ENCODE data around the gene GNG2. TPM values are rescaled to one million over a fixed set of nuclear protein-coding genes. Genes with fewer than 3 reads are reported as not detected.

GNG2 gene
- total and polyA plus RNA-seq, 9 of the 15 experiments (the other 6 are each of a cell fraction or from before 2014, with no cell fraction given) = 0.18 TPM; not detected in 8

- TF ChIP-seq ZNF518B (CRISPR knock-in tag; IDR thresholded peaks at IDR 0.05) (no peak), ZNF239 (CRISPR knock-in tag; IDR thresholded peaks at IDR 0.05) (no peak), ZNF778 (CRISPR knock-in tag; IDR thresholded peaks at IDR 0.05) (no peak), ERF (CRISPR knock-in tag; IDR thresholded peaks at IDR 0.05) (no peak), TEAD4 (IDR thresholded peaks at IDR 0.05; ENCODE audit: low read length) (no peak), TEAD4 (CRISPR knock-in tag; IDR thresholded peaks at IDR 0.05; ENCODE audit: borderline replicate concordance) (no peak), KLF10 (CRISPR knock-in tag; IDR thresholded peaks at IDR 0.05) (no peak), HCFC1 (IDR thresholded peaks at IDR 0.05; ENCODE audit: low read depth, low read length) (no peak)
These were observed 70.9 kb downstream of the GNG2 start (continued) for GRCh38 chr14:51931308-51931707.

- peaks cover 3 to 4% of the 10 kb centered on the region in 2 experiments; a peak in 2 of 5 replicates for H3K27me3 ChIP-seq (ENCODE audit: control insufficient read depth in 2 of 2, insufficient read depth in 2 of 2, low read length in 2 of 2)
- H3K9ac ChIP-seq (ENCODE audit: insufficient read depth in 1 of 2, low read depth in 2 of 2, low read length in 2 of 2) = no peak overlapping the region
- ATAC-seq = no peak
- H3K27ac ChIP-seq (ENCODE audit: extremely low read depth, low read depth, low read length) = no peak overlapping the region
- no peaks in the 10 kb centered on the region for H3K9me3 ChIP-seq (replicated peaks; ENCODE audit: control insufficient read depth, insufficient read depth, low read depth, low read length)
- no peak overlapping the region for H3K4me3 ChIP-seq
- in situ Hi-C loops (cut with MboI) = no loop called here
- H2AFZ ChIP-seq (ENCODE audit: low read depth, low read length) = no peak overlapping the region
- H3K79me2 ChIP-seq (ENCODE audit: control insufficient read depth, insufficient read depth, low read length) = no peaks in the 10 kb centered on the region
- H4K20me1 ChIP-seq (replicated peaks; ENCODE audit: control insufficient read depth, insufficient read depth, low read length) = no peaks in the 10 kb centered on the region
- ChIA-PET CTCF (ENCODE audit: low intra/inter-chr PET ratio) (no interaction called here), POLR2A (no interaction called here)
- no peak for DNase-seq (ENCODE audit: extremely low read depth in 1 of 4, low spot score in 3 of 4)
- no peak for FAIRE-seq
- no TSS peak for BruUV-seq (replicated peaks)
- intact Hi-C loops (cut with micrococcal nuclease) = no loop called here
- 0% methylated on average over 3 of the region's 3 CpGs for WGBS (ENCODE audit: insufficient coverage, low coverage, missing lambda C conversion rate)
- H3K36me3 ChIP-seq (ENCODE audit: control insufficient read depth, insufficient read depth, low read length) = no peaks in the 10 kb centered on the region
- H3K4me1 ChIP-seq (replicated peaks in 1 of 2; ENCODE audit: control insufficient read depth in 2 of 2, insufficient read depth in 2 of 2, low read length in 2 of 2) = no peaks in the 10 kb centered on the region
- no peaks in the 10 kb centered on the region for H3K9me1 ChIP-seq (ENCODE audit: control insufficient read depth, insufficient read depth, low read length)
- no peak overlapping the region for H3K4me2 ChIP-seq (ENCODE audit: insufficient read depth, low read length)
- TF ChIP-seq BRCA1 (IDR thresholded peaks at IDR 0.05) (no peak), BRCA1 (CRISPR knock-in tag; IDR thresholded peaks at IDR 0.05) (no peak), DPF2 (IDR thresholded peaks at IDR 0.05) (no peak), ILF3 (IDR thresholded peaks at IDR 0.05; ENCODE audit: borderline replicate concordance) (no peak), MCM3 (IDR thresholded peaks at IDR 0.05) (no peak), ZNF12 (CRISPR knock-in tag; IDR thresholded peaks at IDR 0.05) (no peak), KAT7 (CRISPR knock-in tag; IDR thresholded peaks at IDR 0.05; ENCODE audit: borderline replicate concordance) (no peak)
- TF ChIP-seq, protein P1, sequence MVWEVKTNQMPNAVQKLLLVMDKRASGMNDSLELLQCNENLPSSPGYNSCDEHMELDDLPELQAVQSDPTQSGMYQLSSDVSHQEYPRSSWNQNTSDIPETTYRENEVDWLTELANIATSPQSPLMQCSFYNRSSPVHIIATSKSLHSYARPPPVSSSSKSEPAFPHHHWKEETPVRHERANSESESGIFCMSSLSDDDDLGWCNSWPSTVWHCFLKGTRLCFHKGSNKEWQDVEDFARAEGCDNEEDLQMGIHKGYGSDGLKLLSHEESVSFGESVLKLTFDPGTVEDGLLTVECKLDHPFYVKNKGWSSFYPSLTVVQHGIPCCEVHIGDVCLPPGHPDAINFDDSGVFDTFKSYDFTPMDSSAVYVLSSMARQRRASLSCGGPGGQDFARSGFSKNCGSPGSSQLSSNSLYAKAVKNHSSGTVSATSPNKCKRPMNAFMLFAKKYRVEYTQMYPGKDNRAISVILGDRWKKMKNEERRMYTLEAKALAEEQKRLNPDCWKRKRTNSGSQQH (CRISPR knock-in tag; IDR thresholded peaks at IDR 0.05) = no peak
- TF ChIP-seq, protein P2, sequence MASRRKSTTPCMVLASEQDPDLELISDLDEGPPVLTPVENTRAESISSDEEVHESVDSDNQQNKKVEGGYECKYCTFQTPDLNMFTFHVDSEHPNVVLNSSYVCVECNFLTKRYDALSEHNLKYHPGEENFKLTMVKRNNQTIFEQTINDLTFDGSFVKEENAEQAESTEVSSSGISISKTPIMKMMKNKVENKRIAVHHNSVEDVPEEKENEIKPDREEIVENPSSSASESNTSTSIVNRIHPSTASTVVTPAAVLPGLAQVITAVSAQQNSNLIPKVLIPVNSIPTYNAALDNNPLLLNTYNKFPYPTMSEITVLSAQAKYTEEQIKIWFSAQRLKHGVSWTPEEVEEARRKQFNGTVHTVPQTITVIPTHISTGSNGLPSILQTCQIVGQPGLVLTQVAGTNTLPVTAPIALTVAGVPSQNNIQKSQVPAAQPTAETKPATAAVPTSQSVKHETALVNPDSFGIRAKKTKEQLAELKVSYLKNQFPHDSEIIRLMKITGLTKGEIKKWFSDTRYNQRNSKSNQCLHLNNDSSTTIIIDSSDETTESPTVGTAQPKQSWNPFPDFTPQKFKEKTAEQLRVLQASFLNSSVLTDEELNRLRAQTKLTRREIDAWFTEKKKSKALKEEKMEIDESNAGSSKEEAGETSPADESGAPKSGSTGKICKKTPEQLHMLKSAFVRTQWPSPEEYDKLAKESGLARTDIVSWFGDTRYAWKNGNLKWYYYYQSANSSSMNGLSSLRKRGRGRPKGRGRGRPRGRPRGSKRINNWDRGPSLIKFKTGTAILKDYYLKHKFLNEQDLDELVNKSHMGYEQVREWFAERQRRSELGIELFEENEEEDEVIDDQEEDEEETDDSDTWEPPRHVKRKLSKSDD (conservative IDR thresholded peaks at IDR 0.05; ENCODE audit: low read length) = no peak
These were observed 72.8 kb downstream of the GNG2 start for GRCh38 chr14:51933191-51933590.
